Neural progenitor cell (in vitro differentiated cells): Measurements from ENCODE around the gene PSMB5. TPM values are rescaled to one million over a fixed set of nuclear protein-coding genes. Genes with fewer than 3 reads are reported as not detected.

Source experiments
- DNase-seq: peaks from one replicate; pipeline ENCODE4 v3.0.0-alpha.2; 2016; ENCODE audit warnings: low spot score
- H2AFZ ChIP-seq: fragments of 200-600 bp; sonication (generic); replicated peaks from 2 replicates; pipeline ENCODE4 v1.6.1; 2016; ENCODE audit warnings: antibody characterized with exemption
- H3F3A ChIP-seq: fragments of 200-600 bp; sonication (generic); 2 replicates; pipeline ENCODE4 v1.6.1; 2016; ENCODE audit warnings: antibody characterized with exemption, low read depth
- H3K27ac ChIP-seq: fragments of 200-600 bp; sonication (generic); 2 replicates; pipeline ENCODE4 v1.5.1; 2016; ENCODE audit warnings: mild to moderate bottlenecking
- H3K27me3 ChIP-seq: fragments of 200-600 bp; sonication (generic); 2 replicates; pipeline ENCODE4 v1.6.1; 2016; ENCODE audit warnings: mild to moderate bottlenecking, moderate library complexity
- H3K36me3 ChIP-seq: fragments of 200-600 bp; sonication (generic); 2 replicates; pipeline ENCODE4 v1.5.1; 2016
- H3K4me1 ChIP-seq: fragments of 200-600 bp; sonication (generic); 2 replicates; pipeline ENCODE4 v1.6.1; 2016; ENCODE audit warnings: mixed run types
- H3K4me2 ChIP-seq: fragments of 200-600 bp; sonication (generic); 2 replicates; pipeline ENCODE4 v1.6.1; 2016
- H3K4me3 ChIP-seq: fragments of 200-600 bp; sonication (generic); 2 replicates; pipeline ENCODE4 v1.5.1; 2016
- H3K79me2 ChIP-seq: fragments of 200-600 bp; sonication (generic); 2 replicates; pipeline ENCODE4 v1.6.1; 2016; ENCODE audit warnings: low read depth
- H3K9ac ChIP-seq: fragments of 200-600 bp; sonication (generic); 2 replicates; pipeline ENCODE4 v1.6.1; 2016
- H3K9me3 ChIP-seq: fragments of 200-600 bp; sonication (generic); 2 replicates; pipeline ENCODE4 v1.5.1; 2016; ENCODE audit warnings: low read depth
- H4K20me1 ChIP-seq: fragments of 200-600 bp; sonication (generic); 2 replicates; pipeline ENCODE4 v1.6.1; 2016; ENCODE audit warnings: low read depth
- H3K27ac Mint-ChIP-seq: 3 replicates; pipeline ENCODE4 v1.8.0; 2021; ENCODE audit warnings: mixed read lengths
- H3K27me3 Mint-ChIP-seq: 2 replicates; pipeline ENCODE4 v1.8.0; 2022; ENCODE audit warnings: low read depth, mild to moderate bottlenecking, inconsistent platforms, moderate library complexity, mixed read lengths; ENCODE audit not compliant: insufficient read depth
- H3K36me3 Mint-ChIP-seq: 3 replicates; pipeline ENCODE4 v1.8.0; 2021; ENCODE audit warnings: mixed read lengths
- H3K4me1 Mint-ChIP-seq: 3 replicates; pipeline ENCODE4 v1.8.0; 2021; ENCODE audit warnings: mixed read lengths
- H3K4me3 Mint-ChIP-seq: 3 replicates; pipeline ENCODE4 v1.8.0; 2021; ENCODE audit warnings: mild to moderate bottlenecking, moderate library complexity, mixed read lengths
- H3K9me3 Mint-ChIP-seq: 3 replicates; pipeline ENCODE4 v1.8.0; 2020; ENCODE audit warnings: mixed read lengths
- EZH2 ChIP-seq: fragments of 200-600 bp; sonication (generic); IDR thresholded peaks from 2 replicates; pipeline ENCODE4 v1.6.1; 2017; ENCODE audit warnings: antibody characterized with exemption, mild to moderate bottlenecking, moderate library complexity
- EZH2phosphoT487 ChIP-seq: fragments of 200-600 bp; sonication (generic); IDR thresholded peaks from 2 replicates; pipeline ENCODE4 v1.6.1; 2017; ENCODE audit warnings: antibody characterized with exemption
- total RNA-seq: library from RNA; depleted of rRNA; stranded (reverse); fragments of >200 nt; gene quantifications from 2 replicates; pipeline ENCODE4 v1.2.3, GENCODE V29; 2015; ENCODE audit warnings: low replicate concordance
- TF ChIP-seq, protein P1 (sequence below): fragments of 200-600 bp; sonication (generic); IDR thresholded peaks from 2 replicates; pipeline ENCODE4 v1.5.1; 2017; ENCODE audit warnings: antibody characterized with exemption, mild to moderate bottlenecking

PSMB5 gene
- total RNA-seq, 1 donor from 2014 or later: 154 TPM

- H4K20me1 ChIP-seq: peaks cover 69% of the 10 kb centered on the region
- H3K4me2 ChIP-seq: no peak overlapping the region
- no peaks in the 10 kb centered on the region for H3K9me3 ChIP-seq
- Mint-ChIP-seq H3K4me1 (peaks cover 22% of the 10 kb centered on the region), H3K9me3 (no peaks in the 10 kb centered on the region), H3K27me3 (peaks cover 4% of the 10 kb centered on the region), H3K27ac (peak overlapping the region; percentile 6), H3K36me3 (peaks cover 24% of the 10 kb centered on the region), H3K4me3 (peak overlapping the region; percentile 8)
- H3F3A ChIP-seq: peaks cover 61% of the 10 kb centered on the region
- H3K36me3 ChIP-seq: peaks cover 22% of the 10 kb centered on the region
- H3K27me3 ChIP-seq: no peaks in the 10 kb centered on the region
- H3K4me3 ChIP-seq: no peak overlapping the region
- H3K9ac ChIP-seq: no peak overlapping the region
- TF ChIP-seq EZH2: no peak
- TF ChIP-seq, protein P1, sequence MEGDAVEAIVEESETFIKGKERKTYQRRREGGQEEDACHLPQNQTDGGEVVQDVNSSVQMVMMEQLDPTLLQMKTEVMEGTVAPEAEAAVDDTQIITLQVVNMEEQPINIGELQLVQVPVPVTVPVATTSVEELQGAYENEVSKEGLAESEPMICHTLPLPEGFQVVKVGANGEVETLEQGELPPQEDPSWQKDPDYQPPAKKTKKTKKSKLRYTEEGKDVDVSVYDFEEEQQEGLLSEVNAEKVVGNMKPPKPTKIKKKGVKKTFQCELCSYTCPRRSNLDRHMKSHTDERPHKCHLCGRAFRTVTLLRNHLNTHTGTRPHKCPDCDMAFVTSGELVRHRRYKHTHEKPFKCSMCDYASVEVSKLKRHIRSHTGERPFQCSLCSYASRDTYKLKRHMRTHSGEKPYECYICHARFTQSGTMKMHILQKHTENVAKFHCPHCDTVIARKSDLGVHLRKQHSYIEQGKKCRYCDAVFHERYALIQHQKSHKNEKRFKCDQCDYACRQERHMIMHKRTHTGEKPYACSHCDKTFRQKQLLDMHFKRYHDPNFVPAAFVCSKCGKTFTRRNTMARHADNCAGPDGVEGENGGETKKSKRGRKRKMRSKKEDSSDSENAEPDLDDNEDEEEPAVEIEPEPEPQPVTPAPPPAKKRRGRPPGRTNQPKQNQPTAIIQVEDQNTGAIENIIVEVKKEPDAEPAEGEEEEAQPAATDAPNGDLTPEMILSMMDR: no peak
- no peak for TF ChIP-seq EZH2phosphoT487
- no peak for DNase-seq
- peaks cover 26% of the 10 kb centered on the region for H3K79me2 ChIP-seq
- peaks cover 5% of the 10 kb centered on the region for H3K4me1 ChIP-seq
- no peak overlapping the region for H2AFZ ChIP-seq
- H3K27ac ChIP-seq: peak overlapping the region; percentile 41
Observed at GRCh38 chr14:23058654-23059504, 24.2 kb upstream of the PSMB5 start.

DNA sequence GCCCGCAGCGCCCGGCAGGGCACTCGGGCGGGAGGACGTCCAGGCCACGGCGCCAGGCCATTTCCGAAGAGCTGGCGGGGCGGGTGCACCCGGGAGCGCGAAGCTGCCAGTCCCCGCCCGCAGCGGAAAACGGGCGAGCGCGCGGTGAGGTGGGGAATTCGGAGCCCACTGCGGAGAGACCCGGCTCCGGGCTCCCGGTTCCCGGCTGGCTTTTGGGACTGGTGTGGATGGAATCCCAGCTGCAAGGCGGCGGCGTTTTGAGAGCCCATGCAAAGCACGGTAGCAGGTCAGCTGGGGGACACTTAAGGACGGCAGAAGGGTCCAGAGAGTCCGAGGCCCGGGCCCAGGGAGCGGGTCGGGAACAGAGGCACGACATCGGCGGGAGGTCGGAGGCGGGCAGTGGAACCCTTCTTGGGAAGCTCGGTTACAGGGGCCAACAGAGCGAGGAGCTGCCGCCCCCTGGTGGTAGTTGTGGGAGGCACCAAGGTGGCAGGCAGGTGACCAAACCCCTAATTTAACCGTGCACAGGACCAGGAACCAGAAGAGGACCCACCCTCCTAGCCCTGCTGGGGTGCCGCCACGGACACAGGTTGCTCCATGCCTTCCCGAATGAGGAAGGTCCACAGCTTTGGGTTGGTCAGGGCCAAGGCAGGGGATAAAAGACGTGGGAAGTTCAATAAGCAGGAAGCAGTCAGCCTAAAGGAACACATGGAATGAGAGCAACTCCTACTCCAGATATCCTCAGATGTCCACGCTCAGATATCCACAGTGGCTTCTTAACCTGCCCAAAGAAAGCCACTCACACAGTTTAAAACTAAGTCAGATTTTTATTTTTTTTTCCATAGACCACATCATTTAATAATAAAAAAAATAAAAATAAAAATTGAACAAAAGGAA lies 23.3 kb upstream of the PSMB5 start:
- Mint-ChIP-seq H3K4me3 (peak overlapping the region; percentile 92), H3K27ac (no peak overlapping the region), H3K9me3 (no peaks in the 10 kb centered on the region), H3K27me3 (peaks cover 6% of the 10 kb centered on the region), H3K4me1 (peaks cover 22% of the 10 kb centered on the region), H3K36me3 (peaks cover 22% of the 10 kb centered on the region)
- Histone ChIP-seq H4K20me1 (peaks cover 60% of the 10 kb centered on the region), H3F3A (peaks cover 52% of the 10 kb centered on the region), H3K4me2 (peak overlapping the region; percentile 94), H3K9me3 (no peaks in the 10 kb centered on the region), H3K4me1 (peaks cover 5% of the 10 kb centered on the region), H3K27me3 (no peaks in the 10 kb centered on the region), H3K27ac (peak overlapping the region; percentile 81), H2AFZ (no peak overlapping the region), H3K36me3 (peaks cover 14% of the 10 kb centered on the region), H3K79me2 (peaks cover 17% of the 10 kb centered on the region), H3K9ac (no peak overlapping the region), H3K4me3 (peak overlapping the region; percentile 92)
- no peak for TF ChIP-seq EZH2
- TF ChIP-seq, protein P1: peak; percentile 87
- peak; percentile 95 for DNase-seq

- peaks cover 20% of the 10 kb centered on the region for H3K36me3 Mint-ChIP-seq
- H3K4me3 ChIP-seq: peak within 1 kb of the TSS; percentile 92
- H3K9ac ChIP-seq: no peak within 1 kb of the TSS
- peak within 1 kb of the TSS; percentile 94 for H3K4me2 ChIP-seq
- H4K20me1 ChIP-seq: peaks cover 52% of the 10 kb centered on the region
- peak within 1 kb of the TSS; percentile 64 for H3K27ac Mint-ChIP-seq
- DNase-seq: peak; percentile 94
- peak within 1 kb of the TSS; percentile 81 for H3K27ac ChIP-seq
- peaks cover 43% of the 10 kb centered on the region for H3F3A ChIP-seq
- no peaks in the 10 kb centered on the region for H3K9me3 ChIP-seq
- H3K4me3 Mint-ChIP-seq: peak within 1 kb of the TSS; percentile 92
- H3K27me3 Mint-ChIP-seq: peaks cover 8% of the 10 kb centered on the region
- H3K4me1 Mint-ChIP-seq: peaks cover 24% of the 10 kb centered on the region
- peaks cover 10% of the 10 kb centered on the region for H3K79me2 ChIP-seq
- no peaks in the 10 kb centered on the region for H3K27me3 ChIP-seq
- H2AFZ ChIP-seq: peak within 1 kb of the TSS; percentile 63
- TF ChIP-seq EZH2 (no peak), EZH2phosphoT487 (no peak)
- TF ChIP-seq, protein P1: no peak
- peaks cover 5% of the 10 kb centered on the region for H3K36me3 ChIP-seq
- H3K9me3 Mint-ChIP-seq: no peaks in the 10 kb centered on the region
- peaks cover 5% of the 10 kb centered on the region for H3K4me1 ChIP-seq
Observed at GRCh38 chr14:23056956-23057756, 22.5 kb upstream of the PSMB5 start, which contains the start of gene CDH24. Gene CDH24, minus strand, starts transcription at chr14:23057520. Its CDS starts 1,787 bp downstream, at chr14:23055733.
